Epithelial cell of proximal tubule (primary cell): ENCODE results near the gene KLF2. TPM values are rescaled to one million over a fixed set of nuclear protein-coding genes. Genes with fewer than 3 reads are reported as not detected.

Experiments
- DNase-seq: peaks from one replicate; pipeline ENCODE4 v3.0.0-alpha.2; 2011; ENCODE audit warnings: low read depth
- H3K4me3 ChIP-seq: 2 replicates; pipeline ENCODE4 v1.5.1; 2011; ENCODE audit warnings: low read depth, mild to moderate bottlenecking, low read length
- CTCF ChIP-seq: conservative IDR thresholded peaks from 2 replicates; pipeline ENCODE4 v1.5.1; 2012; ENCODE audit warnings: low read depth, mild to moderate bottlenecking, low read length
- total RNA-seq: library from RNA; depleted of rRNA; stranded (reverse); fragments of >200 nt; gene quantifications from 2 replicates; pipeline ENCODE4 v1.2.3, GENCODE V29; 2015

KLF2 gene
- total RNA-seq, 1 donor from 2014 or later: 1.3 TPM

DNA sequence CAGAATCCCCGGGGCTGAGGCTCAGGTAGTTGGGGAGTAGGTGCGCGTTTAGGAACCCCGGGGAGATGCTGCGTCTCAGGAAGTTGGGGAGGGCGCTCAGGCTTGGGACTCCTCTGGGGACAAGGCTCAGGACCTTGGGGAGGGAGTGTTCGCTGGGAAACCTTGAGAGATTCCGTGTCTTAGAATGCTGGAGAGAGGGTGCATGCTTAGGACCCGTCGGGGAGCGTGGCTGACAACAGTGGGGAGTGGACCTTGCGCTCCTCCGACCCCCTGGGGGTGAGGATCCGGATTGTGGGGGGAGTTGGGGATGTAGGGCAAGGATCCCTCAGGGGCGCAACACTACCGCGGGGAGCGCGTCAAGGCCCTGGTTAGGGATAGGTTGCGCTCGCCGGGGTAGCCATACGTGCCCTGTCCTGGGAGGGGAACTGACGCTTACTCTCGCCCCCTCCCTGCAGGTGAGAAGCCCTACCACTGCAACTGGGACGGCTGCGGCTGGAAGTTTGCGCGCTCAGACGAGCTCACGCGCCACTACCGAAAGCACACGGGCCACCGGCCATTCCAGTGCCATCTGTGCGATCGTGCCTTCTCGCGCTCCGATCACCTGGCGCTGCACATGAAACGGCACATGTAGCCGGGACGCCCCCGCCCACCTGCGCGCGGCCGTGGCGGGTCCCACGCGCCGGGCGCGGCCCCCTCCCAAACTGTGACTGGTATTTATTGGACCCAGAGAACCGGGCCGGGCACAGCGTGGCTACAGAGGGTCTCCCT lies 2.0 kb downstream of the KLF2 start:
- DNase-seq: no peak
- TF ChIP-seq CTCF: no peak
- H3K4me3 ChIP-seq: no peak overlapping the region

GRCh38 chr19:16327169-16327475 lies 2.5 kb downstream of the KLF2 start:
- DNase-seq: no peak
- TF ChIP-seq CTCF: no peak
- no peak overlapping the region for H3K4me3 ChIP-seq

GRCh38 chr19:16327501-16327900 lies 2.9 kb downstream of the KLF2 start:
- no peak for TF ChIP-seq CTCF
- DNase-seq: no peak
- H3K4me3 ChIP-seq: no peak overlapping the region

GRCh38 chr19:16327911-16328823 lies 3.5 kb downstream of the KLF2 start:
- no peak for DNase-seq
- H3K4me3 ChIP-seq: no peak overlapping the region
- no peak for TF ChIP-seq CTCF

DNA sequence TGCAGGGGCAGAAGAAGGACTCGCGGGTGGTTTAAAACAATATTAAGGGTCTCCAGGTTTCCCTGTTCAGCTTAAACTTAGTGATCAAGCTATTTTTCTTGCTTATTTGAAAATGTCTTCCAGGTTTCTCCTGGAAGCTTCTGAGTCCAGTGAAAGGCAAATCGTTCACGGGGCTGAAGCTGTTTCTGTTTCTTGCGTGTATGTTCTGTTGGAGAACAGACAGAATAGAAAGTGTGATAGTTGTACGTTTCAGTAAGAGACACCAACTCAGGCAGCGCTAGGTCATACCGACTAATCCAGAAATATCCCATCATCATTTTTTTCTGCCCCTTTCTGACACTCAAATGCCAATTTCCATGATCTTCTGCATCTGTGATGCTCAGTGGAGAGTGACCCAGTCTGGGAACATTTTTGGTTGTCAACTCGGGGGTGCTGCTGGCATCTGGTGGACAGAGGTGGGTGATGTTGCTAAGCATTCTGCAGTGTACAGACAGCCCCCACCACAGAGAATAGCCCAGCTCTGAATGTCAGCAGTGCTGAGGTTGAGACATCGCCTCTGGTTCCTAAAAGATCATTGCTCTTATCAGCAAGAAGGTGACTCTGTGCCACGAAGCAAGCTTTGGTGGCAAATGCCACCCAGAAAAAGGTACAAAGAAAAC lies 4.3 kb downstream of the KLF2 start:
- TF ChIP-seq CTCF: peak; percentile 10
- no peak for DNase-seq
- H3K4me3 ChIP-seq: no peak overlapping the region

GRCh38 chr19:16330368-16330801 lies 5.8 kb downstream of the KLF2 start:
- peak; percentile 33 for DNase-seq
- no peak overlapping the region for H3K4me3 ChIP-seq
- no peak for TF ChIP-seq CTCF
